Measurements from ENCODE around the gene MARF1.

GRCh38 chr16:15571557-15571956, 71.4 kb downstream of the MARF1 start:
- TF ChIP-seq POLR2AphosphoS5 (IDR thresholded peaks at IDR 0.05; ENCODE audit: low read depth, low read length): no peak
- no peak for TF ChIP-seq TAF1 (IDR thresholded peaks at IDR 0.05; ENCODE audit: low read depth, low read length)
- no peak for TF ChIP-seq POLR2A (IDR thresholded peaks at IDR 0.05; ENCODE audit: low read depth, low read length)
- TF ChIP-seq SPI1 (IDR thresholded peaks at IDR 0.05; ENCODE audit: low read depth, low read length): no peak
- TF ChIP-seq PAX5 (IDR thresholded peaks at IDR 0.05; ENCODE audit: insufficient read depth, low read length, severe bottlenecking): no peak

Data from GM12891 (cell line).